ENCODE data around the gene FOXC1. TPM values are rescaled to one million over a fixed set of nuclear protein-coding genes. Genes with fewer than 3 reads are reported as not detected.

FOXC1 gene
- total and polyA plus RNA-seq, 10 of the 15 experiments (the other 5 are each of a cell fraction or from before 2014, with no cell fraction given) = 0.13 to 1.5 (median 0.48) TPM; not detected in 2

GRCh38 chr6:1633366-1634021 is 23.8 kb downstream of the FOXC1 start:
- RAD21 ChIA-PET (ENCODE audit: unreplicated experiment) = no interaction called here
- H3K9ac ChIP-seq (ENCODE audit: control insufficient read depth, insufficient read depth, low read length) = no peak overlapping the region
- H2AFZ ChIP-seq (ENCODE audit: control insufficient read depth, low read depth, low read length) = no peak overlapping the region
- DNase-seq (ENCODE audit: low read depth, low spot score) (no peak), ATAC-seq (no peak), FAIRE-seq (no peak)
- WGBS (ENCODE audit: insufficient coverage, insufficient replicate concordance, low lambda C conversion rate, missing lambda C conversion rate) = 69% methylated on average over 16 of the region's 16 CpGs
- no peak overlapping the region for H3K27ac ChIP-seq (ENCODE audit: control insufficient read depth, insufficient read depth)
- in situ Hi-C loops (cut with MboI) (no loop called here), intact Hi-C loops (cut with micrococcal nuclease; ENCODE audit: unreplicated experiment) (no loop called here)
- no peaks in the 10 kb centered on the region for H4K20me1 ChIP-seq (ENCODE audit: control insufficient read depth, insufficient read depth)
- no peaks in the 10 kb centered on the region for H3K79me2 ChIP-seq (ENCODE audit: control insufficient read depth, insufficient read depth, low read length)
- H3K36me3 ChIP-seq (ENCODE audit: control insufficient read depth in 2 of 2, insufficient read depth in 2 of 2, low read length in 1 of 2) = no peaks in the 10 kb centered on the region
- no peaks in the 10 kb centered on the region for H3K27me3 ChIP-seq (replicated peaks in 1 of 2; ENCODE audit: control insufficient read depth in 2 of 2, insufficient read depth in 2 of 2, low read length in 1 of 2)
- CTCF ChIA-PET = no interaction called here
- H3K9me3 ChIP-seq (replicated peaks; ENCODE audit: control insufficient read depth, insufficient read depth, low read length) = no peaks in the 10 kb centered on the region
- no peak overlapping the region for H3K4me2 ChIP-seq (ENCODE audit: control insufficient read depth, insufficient read depth)
- no peak overlapping the region for H3K4me3 ChIP-seq
- BruUV-seq (replicated peaks) = no TSS peak
- POLR2A ChIA-PET = no interaction called here
- SMC1A ChIA-PET (ENCODE audit: uncharacterized antibody, unreplicated experiment) = no interaction called here
- H3K4me1 ChIP-seq (ENCODE audit: control insufficient read depth, insufficient read depth, low read length) = no peaks in the 10 kb centered on the region; the same call in 1 of the 2 replicates
- TF ChIP-seq CBX3 (IDR thresholded peaks at IDR 0.05; ENCODE audit: borderline replicate concordance, low read depth) (no peak), KAT2A (conservative IDR thresholded peaks at IDR 0.05; ENCODE audit: control insufficient read depth, low read depth, low read length) (no peak), BMI1 (IDR thresholded peaks at IDR 0.05; ENCODE audit: borderline replicate concordance) (no peak), SIN3A (IDR thresholded peaks at IDR 0.05; ENCODE audit: low read depth, low read length) (no peak), LARP7 (IDR thresholded peaks at IDR 0.05) (no peak), DPF2 (IDR thresholded peaks at IDR 0.05) (no peak), SIX5 (IDR thresholded peaks at IDR 0.05; ENCODE audit: low read depth, low read length, severe bottlenecking) (no peak), TBL1XR1 (IDR thresholded peaks at IDR 0.05; ENCODE audit: low read depth, low read length) (no peak), CHD1 (IDR thresholded peaks at IDR 0.05; ENCODE audit: low read depth, low read length) (no peak), RUNX3 (IDR thresholded peaks at IDR 0.05; ENCODE audit: low read length) (no peak), NFYB (IDR thresholded peaks at IDR 0.05; ENCODE audit: insufficient read depth, low read depth, low read length) (no peak), NFXL1 (IDR thresholded peaks at IDR 0.05; ENCODE audit: borderline replicate concordance) (no peak), TAF1 (IDR thresholded peaks at IDR 0.05; ENCODE audit: borderline replicate concordance, low read depth, low read length) (no peak), NR2F1 (conservative IDR thresholded peaks at IDR 0.05) (no peak), HCFC1 (IDR thresholded peaks at IDR 0.05; ENCODE audit: low read length) (no peak), ZNF687 (IDR thresholded peaks at IDR 0.05) (no peak), ZNF24 (IDR thresholded peaks at IDR 0.05) (no peak)
- TF ChIP-seq, protein P1, sequence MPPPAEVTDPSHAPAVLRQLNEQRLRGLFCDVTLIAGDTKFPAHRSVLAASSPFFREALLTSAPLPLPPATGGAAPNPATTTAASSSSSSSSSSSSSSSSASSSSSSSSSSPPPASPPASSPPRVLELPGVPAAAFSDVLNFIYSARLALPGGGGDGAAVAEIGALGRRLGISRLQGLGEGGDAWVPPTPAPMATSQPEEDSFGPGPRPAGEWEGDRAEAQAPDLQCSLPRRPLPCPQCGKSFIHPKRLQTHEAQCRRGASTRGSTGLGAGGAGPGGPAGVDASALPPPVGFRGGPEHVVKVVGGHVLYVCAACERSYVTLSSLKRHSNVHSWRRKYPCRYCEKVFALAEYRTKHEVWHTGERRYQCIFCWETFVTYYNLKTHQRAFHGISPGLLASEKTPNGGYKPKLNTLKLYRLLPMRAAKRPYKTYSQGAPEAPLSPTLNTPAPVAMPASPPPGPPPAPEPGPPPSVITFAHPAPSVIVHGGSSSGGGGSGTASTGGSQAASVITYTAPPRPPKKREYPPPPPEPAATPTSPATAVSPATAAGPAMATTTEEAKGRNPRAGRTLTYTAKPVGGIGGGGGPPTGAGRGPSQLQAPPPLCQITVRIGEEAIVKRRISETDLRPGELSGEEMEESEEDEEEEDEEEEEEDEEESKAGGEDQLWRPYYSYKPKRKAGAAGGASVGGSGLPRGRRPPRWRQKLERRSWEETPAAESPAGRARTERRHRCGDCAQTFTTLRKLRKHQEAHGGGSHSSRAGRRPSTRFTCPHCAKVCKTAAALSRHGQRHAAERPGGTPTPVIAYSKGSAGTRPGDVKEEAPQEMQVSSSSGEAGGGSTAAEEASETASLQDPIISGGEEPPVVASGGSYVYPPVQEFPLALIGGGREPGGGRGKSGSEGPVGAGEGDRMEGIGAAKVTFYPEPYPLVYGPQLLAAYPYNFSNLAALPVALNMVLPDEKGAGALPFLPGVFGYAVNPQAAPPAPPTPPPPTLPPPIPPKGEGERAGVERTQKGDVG (CRISPR knock-in tag; IDR thresholded peaks at IDR 0.05) = no peak

Data from GM12878 (cell line).